GM19452 (cell line): Measurements from ENCODE around the gene BCL11B.

Source experiments
- ATAC-seq: cut with Tn5 transposase; IDR thresholded peaks from one replicate; pipeline ENCODE4 v1.9.1; 2021; ENCODE audit not compliant: unreplicated experiment

BCL11B gene

GRCh38 chr14:99287269-99287942, 15.4 kb upstream of the BCL11B start:
- peak; percentile 92 for ATAC-seq

DNA sequence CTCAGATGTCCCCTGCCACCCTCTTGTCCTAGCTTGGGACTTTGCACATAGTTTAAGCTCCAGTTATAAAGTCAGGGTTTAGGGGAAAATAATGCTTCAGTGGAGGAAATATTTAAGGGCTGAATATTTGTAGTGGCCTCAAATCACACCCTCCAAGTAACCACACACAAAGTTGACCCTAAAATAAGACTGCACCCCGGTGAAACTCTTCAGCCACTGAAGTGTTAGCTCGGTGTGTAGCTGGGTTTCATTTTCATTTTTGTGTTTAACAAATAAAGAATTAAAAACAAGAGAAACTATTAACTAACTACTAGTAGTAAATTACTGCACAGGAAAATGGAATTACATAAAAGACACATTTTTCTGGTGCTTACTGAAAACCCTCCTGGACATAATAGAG, 14.8 kb upstream of the BCL11B start:
- peak; percentile 55 for ATAC-seq

DNA sequence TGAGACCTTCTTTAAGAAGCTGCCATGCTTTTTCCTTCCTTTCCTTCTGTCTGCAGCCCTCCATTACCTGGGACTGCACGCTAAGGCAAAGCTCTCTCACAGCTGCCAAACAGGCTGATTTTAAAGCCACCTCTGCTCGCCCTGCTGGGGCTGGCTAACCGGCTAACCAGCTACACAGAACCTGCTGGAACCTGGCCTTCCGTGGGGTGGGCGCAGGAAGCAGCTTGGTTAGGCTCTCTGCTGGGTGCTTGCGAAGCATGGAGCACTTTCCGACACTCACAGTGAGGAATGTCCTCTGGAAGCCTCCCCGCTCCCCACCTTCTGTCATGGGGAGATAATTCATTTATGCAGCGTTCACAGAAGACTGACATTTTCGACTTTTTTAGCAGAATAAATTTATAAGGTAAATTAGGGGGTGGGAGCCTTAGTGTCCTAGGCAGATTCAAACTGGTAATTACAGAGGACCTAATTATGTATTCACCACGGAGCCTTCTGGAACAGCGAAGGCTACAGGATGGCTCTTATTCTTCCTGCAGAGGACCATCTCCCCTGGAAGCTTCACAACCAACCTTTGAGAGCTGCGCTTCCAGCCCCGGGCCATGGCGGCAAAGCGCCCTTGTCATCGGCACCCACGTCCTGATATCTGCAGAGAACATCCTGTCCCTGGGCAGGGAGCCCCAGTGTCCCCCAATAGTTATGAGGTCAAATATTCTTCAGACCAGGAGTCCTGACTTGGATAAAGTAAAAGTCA, 12.4 kb upstream of the BCL11B start:
- ATAC-seq = no peak

DNA sequence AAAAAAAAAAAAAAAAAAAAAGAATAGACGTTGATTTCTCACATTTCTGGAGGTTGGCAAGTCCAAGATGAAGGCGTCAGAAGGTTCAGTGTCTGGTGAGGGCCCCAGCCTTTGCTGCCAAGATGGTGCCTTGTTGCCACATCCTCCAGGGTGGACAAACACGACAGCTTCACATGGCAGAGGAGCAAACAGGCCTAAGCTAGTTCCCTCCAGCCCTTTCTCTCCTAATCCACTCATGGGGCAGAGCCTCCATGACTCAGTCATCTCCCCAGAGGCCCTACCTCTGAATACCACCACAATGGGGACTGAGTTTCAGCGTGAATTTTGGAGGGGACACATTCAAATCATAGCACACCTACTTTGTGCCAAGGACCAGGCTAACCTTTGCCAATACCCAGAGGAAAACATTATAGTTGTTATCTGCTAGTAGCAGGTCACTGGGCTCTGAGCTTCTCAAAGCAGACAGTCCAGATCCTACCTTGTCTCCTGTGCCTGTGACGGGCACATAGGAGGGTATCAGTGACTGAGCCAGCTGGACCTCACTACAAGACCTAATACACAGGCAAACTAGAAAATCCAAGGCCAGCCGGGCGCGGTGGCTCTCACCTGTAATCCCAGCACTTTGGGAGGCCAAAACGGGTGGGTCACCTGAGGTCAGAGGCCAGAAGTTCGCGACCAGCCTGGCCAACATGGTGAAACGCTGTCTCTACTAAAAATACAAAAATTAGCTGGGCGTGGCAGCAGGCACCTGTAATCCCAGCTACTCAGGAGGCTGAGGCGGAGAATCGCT, 10.5 kb upstream of the BCL11B start:
- no peak for ATAC-seq

DNA sequence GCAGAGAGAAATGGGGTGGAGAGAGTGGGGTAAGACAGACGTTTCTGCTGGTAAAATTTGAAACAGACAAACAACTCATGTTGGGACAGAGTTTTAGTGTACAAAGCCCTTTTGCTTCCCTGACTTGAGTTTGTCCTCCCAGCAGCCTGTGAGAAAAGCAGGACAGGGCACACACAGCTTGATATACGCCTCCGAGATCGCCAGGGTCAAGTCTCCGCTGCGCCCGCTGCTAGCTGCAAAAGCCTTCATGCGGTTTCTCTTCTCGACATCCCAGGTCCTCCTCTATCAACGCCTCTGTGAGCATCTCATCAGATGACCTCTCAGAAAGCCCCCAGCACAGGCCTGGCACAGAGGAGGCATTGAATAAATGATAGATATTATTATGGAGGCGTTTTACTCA, 9.4 kb upstream of the BCL11B start:
- ATAC-seq = no peak

GRCh38 chr14:99280852-99281251, 8.9 kb upstream of the BCL11B start:
- no peak for ATAC-seq

DNA sequence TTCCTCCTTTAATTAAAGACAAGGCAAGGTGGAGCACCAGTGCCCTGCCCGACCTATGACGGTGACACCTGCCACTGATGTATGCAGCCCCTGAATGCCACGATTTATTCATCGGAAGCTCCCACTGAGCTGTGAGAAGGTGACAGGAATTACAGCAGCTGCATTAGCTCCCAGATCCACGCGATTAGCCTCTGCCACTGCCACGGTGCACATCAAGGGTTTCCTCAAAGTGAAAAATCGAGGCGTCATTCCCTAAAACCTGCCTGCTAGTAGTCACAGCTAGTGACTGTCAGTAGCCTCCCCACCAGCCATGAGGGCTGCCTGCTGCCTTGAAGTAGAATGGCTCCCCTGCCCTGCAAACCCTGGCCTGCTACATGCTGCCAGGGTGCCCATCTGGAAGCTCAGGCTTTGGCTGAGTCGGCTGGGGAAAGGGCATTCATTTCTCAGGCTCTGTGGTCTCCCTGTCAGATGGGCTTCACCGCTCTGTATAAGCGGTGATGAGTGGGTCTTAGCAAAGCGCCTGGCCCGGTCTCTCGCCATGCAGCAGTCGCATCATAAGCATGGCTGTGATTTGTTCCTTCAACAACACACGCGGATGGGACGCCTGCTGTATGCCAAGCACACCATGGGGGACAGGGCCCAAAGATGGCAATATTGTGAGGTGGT, 8.2 kb upstream of the BCL11B start:
- no peak for ATAC-seq

DNA sequence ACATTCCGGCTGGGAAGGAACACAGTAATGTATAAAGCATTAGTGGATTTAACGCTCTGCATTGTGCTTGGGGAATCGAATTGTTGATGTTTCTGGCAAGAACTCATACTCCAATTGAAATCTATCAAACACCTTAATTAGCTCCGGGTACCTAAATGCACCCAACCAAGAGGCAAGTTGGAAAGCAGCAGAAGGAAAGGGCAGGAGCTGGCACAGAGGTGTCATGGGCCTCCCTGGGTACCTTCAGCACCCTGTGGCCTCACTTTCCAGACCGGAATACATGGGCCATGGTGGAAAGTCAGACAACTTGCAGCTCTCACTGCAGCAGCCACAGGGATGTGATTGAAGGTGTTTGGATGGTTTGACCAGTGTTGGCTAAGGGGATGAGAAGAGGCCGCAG, 6.8 kb upstream of the BCL11B start:
- no peak for ATAC-seq

DNA sequence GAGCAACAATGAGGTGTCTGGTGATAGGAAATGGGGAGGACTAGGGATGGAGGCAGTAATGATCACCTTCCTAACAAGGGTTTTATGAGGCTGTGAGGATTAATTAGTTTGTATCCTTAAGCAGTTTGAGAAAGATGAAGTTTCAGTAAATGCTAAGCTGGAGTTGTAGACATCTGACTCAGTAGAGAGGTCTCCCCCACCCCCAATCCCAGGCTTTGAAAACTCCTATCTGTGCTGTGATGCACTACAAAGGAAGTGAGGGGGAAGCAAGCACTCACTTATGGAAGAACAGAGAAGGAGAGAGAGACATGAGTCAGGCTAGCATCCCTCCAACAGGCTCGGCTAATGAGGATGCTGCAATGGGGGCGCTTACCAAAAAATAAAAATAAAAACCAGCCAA, 5.5 kb upstream of the BCL11B start:
- no peak for ATAC-seq

GRCh38 chr14:99276482-99276881, 4.5 kb upstream of the BCL11B start:
- ATAC-seq = no peak

GRCh38 chr14:99275222-99275584, 3.2 kb upstream of the BCL11B start:
- ATAC-seq = no peak

GRCh38 chr14:99274346-99275221, 2.6 kb upstream of the BCL11B start:
- peak; percentile 38 for ATAC-seq

- no peak for ATAC-seq
Observed at GRCh38 chr14:99273766-99274345, 1.9 kb upstream of the BCL11B start.

DNA sequence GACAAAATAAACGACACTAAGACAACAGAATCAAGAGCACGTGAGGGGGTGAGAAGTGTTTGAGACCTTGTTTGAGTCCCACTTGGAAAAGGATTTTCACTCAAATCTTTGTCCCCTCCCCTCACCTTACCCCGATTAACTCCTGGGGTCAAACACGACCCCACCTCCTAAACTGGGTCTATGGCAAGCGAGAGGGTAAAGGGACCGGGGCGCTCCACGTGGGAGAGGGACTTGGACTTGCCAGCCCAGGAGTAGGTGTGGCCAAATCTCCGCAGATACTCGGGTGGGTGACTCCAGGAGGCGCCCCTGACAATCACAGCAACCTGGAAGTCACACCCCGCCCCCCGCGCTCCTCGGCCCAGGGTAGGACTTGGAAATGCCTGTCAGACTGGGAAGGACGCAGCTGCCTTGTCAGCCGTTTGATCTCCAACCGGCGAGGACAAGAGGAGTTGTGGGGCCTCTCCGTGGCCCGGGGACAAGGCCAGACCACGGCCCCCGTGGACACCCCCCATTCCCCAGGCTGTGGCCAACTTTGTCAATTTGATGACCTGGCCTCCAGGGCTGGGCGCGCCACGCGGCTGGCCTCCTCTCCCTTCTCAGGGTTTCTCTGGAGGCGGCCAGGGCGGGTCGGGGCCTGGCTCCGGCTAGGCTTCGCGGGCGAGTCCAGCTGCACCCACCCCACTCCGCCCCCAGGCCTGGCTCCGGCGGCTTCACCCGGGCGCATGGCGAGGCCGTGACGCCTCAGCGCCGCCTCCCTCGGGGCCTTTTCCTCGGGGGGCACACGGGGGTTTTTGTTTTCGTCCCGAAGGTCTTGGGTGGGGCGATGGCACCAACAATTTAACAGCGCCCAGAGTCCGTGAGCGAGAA, 1.1 kb upstream of the BCL11B start:
- ATAC-seq = no peak

GRCh38 chr14:99272632-99272898, 568 bp upstream of the BCL11B start:
- no peak for ATAC-seq

GRCh38 chr14:99271221-99271941, 616 bp downstream of the BCL11B start:
- ATAC-seq = no peak

DNA sequence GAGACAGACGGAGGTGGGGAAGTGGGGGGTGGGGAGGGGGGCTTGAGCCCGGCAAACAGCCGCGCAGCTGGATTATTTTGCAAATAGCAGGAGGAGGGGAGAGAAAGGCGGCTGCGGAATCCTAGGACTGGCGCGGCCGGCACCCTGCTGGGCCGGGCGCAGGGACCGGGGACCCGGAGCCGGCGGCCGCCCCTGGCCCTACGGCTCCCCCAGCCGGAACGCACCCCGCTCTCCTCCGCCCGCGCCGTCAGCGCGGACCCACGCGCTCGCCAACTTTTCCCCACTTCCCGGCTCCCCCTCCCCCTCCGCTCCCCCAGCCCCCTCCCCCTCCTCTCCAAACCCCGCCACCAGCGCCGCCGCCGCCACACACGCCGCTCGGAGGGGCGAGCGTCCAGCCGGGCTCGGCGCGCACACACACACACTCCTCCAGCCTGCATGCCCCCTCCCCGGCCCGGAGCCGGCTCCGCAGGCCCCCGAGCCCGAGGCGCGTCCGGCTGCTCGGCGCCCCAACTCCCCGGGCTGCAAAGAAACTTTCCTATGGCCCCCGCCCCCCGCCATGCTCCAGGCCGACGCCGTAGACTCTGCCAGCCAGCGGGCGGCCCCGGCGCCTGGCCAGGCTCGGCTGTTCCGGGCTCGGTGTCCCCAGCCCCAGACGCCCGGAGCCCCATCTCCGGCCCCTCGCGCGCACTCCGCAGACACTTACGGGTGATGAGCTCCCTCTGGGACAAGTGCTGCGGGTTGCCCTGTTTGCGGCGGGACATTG, 1.4 kb downstream of the BCL11B start:
- no peak for ATAC-seq
